Measurements from ENCODE around the gene TNIK.

TNIK gene

GRCh38 chr3:171470714-171471227, 10.6 kb upstream of the TNIK start:
- Histone ChIP-seq H3K36me3 (ENCODE audit: insufficient read depth, low read length) (no peaks in the 10 kb centered on the region), H3K27me3 (ENCODE audit: insufficient read depth, low read length, poor library complexity, severe bottlenecking) (no peaks in the 10 kb centered on the region), H3K9me2 (replicated peaks; ENCODE audit: low read depth, low read length) (no peaks in the 10 kb centered on the region), H2AFZ (ENCODE audit: low read length) (no peak overlapping the region), H3K9ac (ENCODE audit: low read depth, low read length, poor library complexity, severe bottlenecking) (no peak overlapping the region), H4K20me1 (ENCODE audit: insufficient read depth, low read length, poor library complexity, severe bottlenecking) (no peaks in the 10 kb centered on the region), H3K9me3 (ENCODE audit: insufficient read depth, low read depth, low read length) (no peaks in the 10 kb centered on the region), H3K4me1 (ENCODE audit: insufficient read depth, low read length, poor library complexity, severe bottlenecking) (no peaks in the 10 kb centered on the region), H3K79me2 (ENCODE audit: insufficient read depth, low read length) (no peaks in the 10 kb centered on the region), H3K4me3 (ENCODE audit: low read length, poor library complexity, severe bottlenecking) (no peak overlapping the region), H3K4me2 (ENCODE audit: low read depth, low read length, poor library complexity, severe bottlenecking) (peak overlapping the region; percentile 18), H3F3A (ENCODE audit: low read depth) (no peaks in the 10 kb centered on the region)
- TF ChIP-seq EZH2phosphoT487 (IDR thresholded peaks at IDR 0.05; ENCODE audit: borderline replicate concordance), result no peak

GRCh38 chr3:171469376-171469775, 9.2 kb upstream of the TNIK start:
- Histone ChIP-seq H3K9me3 (ENCODE audit: insufficient read depth, low read depth, low read length) (no peaks in the 10 kb centered on the region), H3K27me3 (ENCODE audit: insufficient read depth, low read length, poor library complexity, severe bottlenecking) (no peaks in the 10 kb centered on the region), H3K79me2 (ENCODE audit: insufficient read depth, low read length) (no peaks in the 10 kb centered on the region), H3K4me3 (ENCODE audit: low read length, poor library complexity, severe bottlenecking) (no peak overlapping the region), H3K9me2 (replicated peaks; ENCODE audit: low read depth, low read length) (no peaks in the 10 kb centered on the region), H3K4me1 (ENCODE audit: insufficient read depth, low read length, poor library complexity, severe bottlenecking) (no peaks in the 10 kb centered on the region), H2AFZ (ENCODE audit: low read length) (no peak overlapping the region), H4K20me1 (ENCODE audit: insufficient read depth, low read length, poor library complexity, severe bottlenecking) (no peaks in the 10 kb centered on the region), H3K4me2 (ENCODE audit: low read depth, low read length, poor library complexity, severe bottlenecking) (no peak overlapping the region), H3K36me3 (ENCODE audit: insufficient read depth, low read length) (no peaks in the 10 kb centered on the region), H3F3A (ENCODE audit: low read depth) (no peaks in the 10 kb centered on the region), H3K9ac (ENCODE audit: low read depth, low read length, poor library complexity, severe bottlenecking) (no peak overlapping the region)
- no peak for TF ChIP-seq EZH2phosphoT487 (IDR thresholded peaks at IDR 0.05; ENCODE audit: borderline replicate concordance)
- TF ChIP-seq CTCF (conservative IDR thresholded peaks at IDR 0.05; ENCODE audit: low read length), result no peak

GRCh38 chr3:171468296-171468906, 8.2 kb upstream of the TNIK start:
- no peak overlapping the region; the same call in 1 of the 2 replicates for H2AFZ ChIP-seq (ENCODE audit: low read length)
- no peaks in the 10 kb centered on the region for H3K27me3 ChIP-seq (ENCODE audit: insufficient read depth, low read length, poor library complexity, severe bottlenecking)
- H3K9me2 ChIP-seq (replicated peaks; ENCODE audit: low read depth, low read length), result no peaks in the 10 kb centered on the region
- H3K4me2 ChIP-seq (ENCODE audit: low read depth, low read length, poor library complexity, severe bottlenecking), result no peak overlapping the region
- no peaks in the 10 kb centered on the region for H3K79me2 ChIP-seq (ENCODE audit: insufficient read depth, low read length)
- no peaks in the 10 kb centered on the region for H3F3A ChIP-seq (ENCODE audit: low read depth)
- no peak overlapping the region for H3K4me3 ChIP-seq (ENCODE audit: low read length, poor library complexity, severe bottlenecking)
- H3K36me3 ChIP-seq (ENCODE audit: insufficient read depth, low read length), result no peaks in the 10 kb centered on the region
- TF ChIP-seq EZH2phosphoT487 (IDR thresholded peaks at IDR 0.05; ENCODE audit: borderline replicate concordance) (no peak), CTCF (conservative IDR thresholded peaks at IDR 0.05; ENCODE audit: low read length) (no peak)
- H3K9ac ChIP-seq (ENCODE audit: low read depth, low read length, poor library complexity, severe bottlenecking), result no peak overlapping the region
- no peaks in the 10 kb centered on the region for H4K20me1 ChIP-seq (ENCODE audit: insufficient read depth, low read length, poor library complexity, severe bottlenecking)
- H3K9me3 ChIP-seq (ENCODE audit: insufficient read depth, low read depth, low read length), result no peaks in the 10 kb centered on the region
- H3K4me1 ChIP-seq (ENCODE audit: insufficient read depth, low read length, poor library complexity, severe bottlenecking), result no peaks in the 10 kb centered on the region

- H3F3A ChIP-seq (ENCODE audit: low read depth), result no peaks in the 10 kb centered on the region
- peaks cover 14% of the 10 kb centered on the region; the same call in 1 of the 2 replicates for H3K79me2 ChIP-seq (ENCODE audit: insufficient read depth, low read length)
- no peaks in the 10 kb centered on the region for H3K9me3 ChIP-seq (ENCODE audit: insufficient read depth, low read depth, low read length)
- H3K9ac ChIP-seq (ENCODE audit: low read depth, low read length, poor library complexity, severe bottlenecking), result no peak overlapping the region
- H2AFZ ChIP-seq (ENCODE audit: low read length), result no peak overlapping the region
- peaks cover 19% of the 10 kb centered on the region for H3K4me1 ChIP-seq (ENCODE audit: insufficient read depth, low read length, poor library complexity, severe bottlenecking)
- TF ChIP-seq EZH2phosphoT487 (IDR thresholded peaks at IDR 0.05; ENCODE audit: borderline replicate concordance), result no peak
- TF ChIP-seq CTCF (conservative IDR thresholded peaks at IDR 0.05; ENCODE audit: low read length), result no peak
- H3K4me2 ChIP-seq (ENCODE audit: low read depth, low read length, poor library complexity, severe bottlenecking), result no peak overlapping the region
- no peaks in the 10 kb centered on the region for H3K27me3 ChIP-seq (ENCODE audit: insufficient read depth, low read length, poor library complexity, severe bottlenecking)
- no peaks in the 10 kb centered on the region for H3K9me2 ChIP-seq (replicated peaks; ENCODE audit: low read depth, low read length)
- H4K20me1 ChIP-seq (ENCODE audit: insufficient read depth, low read length, poor library complexity, severe bottlenecking), result no peaks in the 10 kb centered on the region
- no peak overlapping the region for H3K4me3 ChIP-seq (ENCODE audit: low read length, poor library complexity, severe bottlenecking)
- H3K36me3 ChIP-seq (ENCODE audit: insufficient read depth, low read length), result no peaks in the 10 kb centered on the region
These were observed 5.6 kb upstream of the TNIK start for GRCh38 chr3:171465763-171466162.

Data from Loucy (cell line).